SK-N-MC (cell line): Measurements from ENCODE around the gene CENPM.

Source experiments
- EZH2 ChIP-seq: fragments of 200-600 bp; sonication (generic); IDR thresholded peaks from one replicate; pipeline ENCODE4 v1.6.1; 2017; ENCODE audit warnings: antibody characterized with exemption
- FOXP2 ChIP-seq: optimal IDR thresholded peaks from 2 replicates; pipeline ENCODE3; 2011; ENCODE audit warnings: mild to moderate bottlenecking, moderate library complexity; ENCODE audit not compliant: insufficient read depth; ENCODE audit errors: extremely low read length, control extremely low read depth
- POLR2AphosphoS5 ChIP-seq: IDR thresholded peaks from 2 replicates; pipeline ENCODE4 v1.6.1; 2012; ENCODE audit warnings: mild to moderate bottlenecking, low read depth, low read length, borderline replicate concordance

DNA sequence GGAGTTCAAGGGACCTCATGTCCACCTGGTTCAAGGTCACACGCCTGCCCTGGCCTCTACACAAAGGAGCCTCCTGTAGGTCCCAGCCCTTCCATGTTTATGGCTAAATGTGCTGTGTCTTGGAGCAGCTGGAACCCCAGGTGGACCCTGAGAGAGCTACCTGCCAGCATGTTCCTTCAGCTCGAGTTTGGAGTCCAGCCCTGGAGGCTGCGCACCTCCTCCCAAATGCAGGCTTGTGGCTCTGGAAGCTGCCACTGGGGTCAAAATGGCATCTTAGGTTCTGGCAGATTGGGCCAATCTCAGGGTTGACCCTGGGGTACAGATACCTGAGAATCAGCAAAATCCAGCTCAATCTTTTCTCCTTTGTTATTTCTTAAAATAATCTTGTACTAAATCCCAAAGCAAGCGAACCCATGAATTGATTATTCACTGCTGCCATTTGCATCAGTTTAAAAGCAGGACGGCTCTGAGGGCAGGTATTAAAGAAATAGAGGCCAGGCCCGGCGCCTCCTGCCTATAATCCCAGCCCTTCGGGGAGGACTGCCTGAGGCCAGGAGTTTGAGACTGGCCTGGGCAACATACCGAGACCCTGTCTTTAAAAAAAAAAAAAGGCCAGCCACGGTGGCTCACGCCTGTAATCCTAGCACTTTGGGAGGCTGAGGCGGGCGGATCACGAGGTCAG, 23.2 kb downstream of the CENPM start:
- no peak for TF ChIP-seq POLR2AphosphoS5
- no peak for TF ChIP-seq EZH2
- no peak for TF ChIP-seq FOXP2
